Kidney (tissue), 14 donors: ENCODE measurements around the gene PKHD1. TPM values are rescaled to one million over a fixed set of nuclear protein-coding genes. Genes with fewer than 3 reads are reported as not detected.

Source experiments
- DNase-seq, 5 donors: peaks; one replicate each; pipeline ENCODE4 v3.0.0-alpha.2; 2013 to 2020
- FAIRE-seq: peaks from 2 replicates; lab custom pipeline; 2012; peaks lifted over from hg19 to GRCh38; lab: Jason Lieb, UNC
- H3K27ac ChIP-seq, 2 donors: one replicate each; pipeline ENCODE4 v1.7.0; 2013; ENCODE audit warnings: low read depth in 2 of 2, low read length in 2 of 2, inconsistent platforms in 1 of 2
- H3K27me3 ChIP-seq: one replicate; pipeline ENCODE4 v1.7.1; 2013; ENCODE audit warnings: low read length, inconsistent platforms; ENCODE audit not compliant: control insufficient read depth, insufficient read depth
- H3K36me3 ChIP-seq, 3 donors: one replicate each; pipeline versions ENCODE4 v1.7.0 to v1.7.1; 2013; ENCODE audit warnings: low read length in 3 of 3, control low read depth in 1 of 3, inconsistent platforms in 1 of 3; ENCODE audit not compliant: insufficient read depth in 3 of 3, control insufficient read depth in 2 of 3
- H3K4me1 ChIP-seq, 3 donors: one replicate each; pipeline versions ENCODE4 v1.7.0 to v1.7.1; 2013; ENCODE audit warnings: low read length in 3 of 3, inconsistent platforms in 1 of 3, low read depth in 1 of 3; ENCODE audit not compliant: control insufficient read depth in 2 of 3, insufficient read depth in 2 of 3
- H3K4me3 ChIP-seq, 3 donors: one replicate each; pipeline versions ENCODE4 v1.7.0 to v1.8.1; 2013; ENCODE audit warnings: low read length in 3 of 3, control low read depth in 1 of 3, inconsistent platforms in 1 of 3
- H3K9ac ChIP-seq, 3 donors: one replicate each; pipeline versions ENCODE4 v1.7.0 to v1.7.1; 2013; ENCODE audit warnings: low read length in 3 of 3, control low read depth in 1 of 3, inconsistent platforms in 1 of 3
- H3K9me3 ChIP-seq, 3 donors: one replicate each; pipeline versions ENCODE4 v1.7.0 to v1.7.1; 2013; ENCODE audit warnings: low read length in 3 of 3, control low read depth in 1 of 3, inconsistent platforms in 1 of 3; ENCODE audit not compliant: control insufficient read depth in 2 of 3, insufficient read depth in 1 of 3
- intact Hi-C: fragments of 100-400 bp; cut with DNase I; formaldehyde crosslinking; loops from one replicate; pipeline ENCODE4 v1.11.1; 2022
- polyA plus RNA-seq: library from polyadenylated mRNA; stranded (reverse); fragments of 350-450 nt; fragmentation: Illumina TruSeq; extraction: RNeasy Lipid Tissue Mini Kit (QIAGEN cat#74804); gene quantifications from one replicate; pipeline ENCODE4 v1.2.3, GENCODE V29; 2014; ENCODE audit warnings: low read depth, low replicate concordance; ENCODE audit not compliant: insufficient read depth
- total RNA-seq: library from RNA; stranded (reverse); fragmentation: NEBNext Ultra II Directional; extraction: Animal tissue kit (Norgen Biotek cat#: 25700); gene quantifications from one replicate; pipeline ENCODE4 v1.2.1, GENCODE V29; 2021
- TF ChIP-seq, protein P1 (sequence below): IDR thresholded peaks from 3 replicates; pipeline ENCODE4 v1.5.1; 2012; ENCODE audit warnings: mild to moderate bottlenecking, moderate library complexity, borderline replicate concordance; ENCODE audit not compliant: insufficient read depth; ENCODE audit errors: extremely low read depth
- donor health status: control.
- donor health status: control.
- donor health status: control.
- donor health status: control.
- donor health status: control.
- donor health status: DM: yes; HTN: yes; CAD: no.
- donor health status: Normal renal cell carcinoma (clear cell type).

The PKHD1 gene
- total and polyA plus RNA-seq, 2 donors from 2014 or later: 6.0 to 77.5 TPM

DNA sequence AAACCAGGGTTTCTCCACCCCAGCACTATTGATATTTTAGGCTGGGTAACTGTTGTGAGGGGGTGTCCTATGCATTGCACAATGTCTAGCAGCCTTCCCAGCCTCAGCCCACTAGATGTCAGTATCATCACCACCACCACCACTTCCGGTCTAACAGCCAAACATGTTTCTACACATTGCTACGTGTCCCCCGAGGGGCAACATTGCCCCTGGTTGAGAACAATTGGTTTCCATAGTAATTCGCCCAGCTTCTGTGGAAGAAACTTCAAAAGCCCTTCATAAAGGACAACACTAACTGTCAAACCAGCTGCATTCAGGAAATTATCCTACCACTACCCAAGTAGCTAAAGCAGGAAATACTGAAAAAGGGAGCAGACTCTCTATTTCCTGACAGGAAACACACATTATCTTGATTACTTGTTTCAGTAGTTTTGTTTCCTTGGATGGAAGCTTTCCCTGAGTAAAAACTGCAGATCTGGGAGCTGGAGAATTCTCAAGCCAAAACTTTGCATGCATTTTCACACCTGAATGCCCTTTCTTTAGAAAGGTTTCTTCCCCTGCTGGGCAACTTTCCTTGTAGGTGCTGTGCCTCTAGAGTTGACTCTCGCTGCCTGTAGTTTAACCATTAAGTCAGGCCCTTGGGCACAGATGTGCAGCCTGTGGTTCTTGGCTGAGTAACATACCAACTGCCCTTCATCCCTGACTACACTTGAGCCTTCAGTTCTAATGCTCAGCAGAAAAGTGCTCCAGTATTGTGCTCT lies 23.6 kb downstream of the PKHD1 start:
- peak in 4 of 5 donors; percentile 56 to 88 (median 72) for DNase-seq

DNA sequence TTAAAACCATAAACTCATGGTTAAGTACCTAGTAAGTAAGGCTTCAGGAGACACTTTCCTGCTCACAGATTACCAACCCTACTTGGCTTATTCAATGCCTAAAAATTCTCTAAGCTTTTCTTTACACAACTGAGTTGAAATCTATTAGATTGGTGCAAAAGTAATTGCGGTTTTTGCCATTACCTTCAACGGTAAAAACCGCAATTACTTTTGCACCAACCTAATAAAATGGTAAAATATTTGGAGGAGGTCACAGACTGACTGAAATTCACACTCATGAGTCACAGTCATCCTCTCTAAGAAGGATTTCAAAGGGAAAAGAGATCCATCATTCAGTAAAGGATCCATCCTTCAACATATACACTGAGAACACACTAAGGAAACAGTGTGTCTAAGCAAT lies 25.9 kb downstream of the PKHD1 start:
- intact Hi-C loops: no loop called here
- no peaks in the 10 kb centered on the region for H3K27me3 ChIP-seq
- no peak overlapping the region for H3K4me3 ChIP-seq
- no peak overlapping the region for H3K27ac ChIP-seq
- peaks cover 0 to 43% (median 14%) of the 10 kb centered on the region in 3 donors for H3K36me3 ChIP-seq
- no peak for FAIRE-seq
- TF ChIP-seq, protein P1, sequence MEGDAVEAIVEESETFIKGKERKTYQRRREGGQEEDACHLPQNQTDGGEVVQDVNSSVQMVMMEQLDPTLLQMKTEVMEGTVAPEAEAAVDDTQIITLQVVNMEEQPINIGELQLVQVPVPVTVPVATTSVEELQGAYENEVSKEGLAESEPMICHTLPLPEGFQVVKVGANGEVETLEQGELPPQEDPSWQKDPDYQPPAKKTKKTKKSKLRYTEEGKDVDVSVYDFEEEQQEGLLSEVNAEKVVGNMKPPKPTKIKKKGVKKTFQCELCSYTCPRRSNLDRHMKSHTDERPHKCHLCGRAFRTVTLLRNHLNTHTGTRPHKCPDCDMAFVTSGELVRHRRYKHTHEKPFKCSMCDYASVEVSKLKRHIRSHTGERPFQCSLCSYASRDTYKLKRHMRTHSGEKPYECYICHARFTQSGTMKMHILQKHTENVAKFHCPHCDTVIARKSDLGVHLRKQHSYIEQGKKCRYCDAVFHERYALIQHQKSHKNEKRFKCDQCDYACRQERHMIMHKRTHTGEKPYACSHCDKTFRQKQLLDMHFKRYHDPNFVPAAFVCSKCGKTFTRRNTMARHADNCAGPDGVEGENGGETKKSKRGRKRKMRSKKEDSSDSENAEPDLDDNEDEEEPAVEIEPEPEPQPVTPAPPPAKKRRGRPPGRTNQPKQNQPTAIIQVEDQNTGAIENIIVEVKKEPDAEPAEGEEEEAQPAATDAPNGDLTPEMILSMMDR: no peak
- no peak overlapping the region for H3K9ac ChIP-seq
- H3K9me3 ChIP-seq: no peaks in the 10 kb centered on the region
- DNase-seq: no peak
- peaks cover 0 to 34% (median 23%) of the 10 kb centered on the region in 3 donors for H3K4me1 ChIP-seq

More for the DNA sequence above, 23.6 kb downstream of the PKHD1 start:
- Histone ChIP-seq H3K36me3 (peaks cover 0 to 35% (median 13%) of the 10 kb centered on the region in 3 donors), H3K27ac (peak overlapping the region; percentile 0 to 16), H3K4me3 (no peak overlapping the region), H3K27me3 (no peaks in the 10 kb centered on the region), H3K9me3 (no peaks in the 10 kb centered on the region), H3K9ac (no peak overlapping the region), H3K4me1 (peaks cover 0 to 34% (median 19%) of the 10 kb centered on the region in 3 donors)
- intact Hi-C loops: no loop called here
- FAIRE-seq: no peak
- TF ChIP-seq, protein P1: peak; percentile 59

DNA sequence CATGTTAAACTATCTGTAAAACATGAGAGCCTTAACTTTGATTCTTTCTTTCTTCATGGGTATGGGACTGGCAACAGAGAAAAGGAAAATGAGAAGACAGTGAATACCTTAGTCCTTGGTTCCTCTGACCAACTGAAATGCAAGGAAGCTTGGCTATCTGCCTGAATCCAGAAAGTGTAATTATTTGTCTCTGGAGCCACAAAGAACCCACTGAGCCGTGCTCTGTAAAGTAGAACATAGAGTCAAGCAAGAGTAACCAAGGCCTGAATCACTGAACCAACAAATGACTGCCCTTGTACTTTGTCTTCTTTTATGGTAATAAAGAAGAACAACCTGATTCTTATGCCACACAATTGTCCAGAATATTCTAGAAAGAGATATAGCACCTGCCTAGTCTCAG lies 27.6 kb downstream of the PKHD1 start:
- intact Hi-C loops: no loop called here
- H3K27ac ChIP-seq: peak overlapping the region; percentile 72 to 76
- TF ChIP-seq, protein P1: no peak

More for the DNA sequence above, 27.6 kb downstream of the PKHD1 start:
- Histone ChIP-seq H3K4me1 (peaks cover 0 to 35% (median 18%) of the 10 kb centered on the region in 3 donors), H3K27me3 (no peaks in the 10 kb centered on the region), H3K36me3 (peaks cover 0 to 58% (median 18%) of the 10 kb centered on the region in 3 donors), H3K9me3 (no peaks in the 10 kb centered on the region), H3K4me3 (no peak overlapping the region), H3K9ac (no peak overlapping the region)
- peak in 2 of 5 donors; percentile 58 to 70 for DNase-seq
- peak; percentile 95 for FAIRE-seq
